H1 (cell line): ENCODE results near the gene CD68. TPM values are rescaled to one million over a fixed set of nuclear protein-coding genes. Genes with fewer than 3 reads are reported as not detected.

Experiments
- CTCF ChIA-PET: fragments of 300-600 bp; sonication (Branson Sonifier 250); formaldehyde crosslinking; loops from one replicate; lab custom pipeline; 2021; ENCODE audit not compliant: partially characterized antibody; lab: Charles Lee
- POLR2A ChIA-PET: fragments of 300-600 bp; sonication (Branson Sonifier 250); formaldehyde crosslinking; loops from one replicate; lab custom pipeline; 2021; ENCODE audit warnings: inconsistent platforms; ENCODE audit not compliant: partially characterized antibody; lab: Charles Lee
- DNase-seq, 2 experiments: peaks; one replicate each; pipeline versions ENCODE4 v3.0.0 to v3.0.0-alpha.2; 2010 to 2022; ENCODE audit warnings: low spot score in 2 of 2, low read depth in 1 of 2, mixed read lengths in 1 of 2
- FAIRE-seq: peaks from 2 replicates; lab custom pipeline; 2011; peaks lifted over from hg19 to GRCh38; lab: Jason Lieb, UNC
- H2AFZ ChIP-seq: 2 replicates; pipeline ENCODE4 v1.8.1; 2012; ENCODE audit warnings: low read length, inconsistent platforms
- H2AK5ac ChIP-seq: 2 replicates; pipeline ENCODE4 v1.6.1; 2013; ENCODE audit warnings: low read depth, low read length
- H2BK120ac ChIP-seq: replicated peaks from 2 replicates; pipeline ENCODE3; 2013; ENCODE audit warnings: low read depth, low read length, inconsistent platforms
- H2BK12ac ChIP-seq: 2 replicates; pipeline ENCODE4 v1.6.1; 2013; ENCODE audit warnings: low read depth, low read length
- H2BK15ac ChIP-seq: 2 replicates; pipeline ENCODE4 v1.6.1; 2013; ENCODE audit warnings: low read length
- H2BK20ac ChIP-seq: 2 replicates; pipeline ENCODE4 v1.6.1; 2013; ENCODE audit warnings: low read length
- H2BK5ac ChIP-seq: 2 replicates; pipeline ENCODE4 v1.6.1; 2013; ENCODE audit warnings: low read depth, low read length
- H3K14ac ChIP-seq: 2 replicates; pipeline ENCODE4 v1.6.1; 2013; ENCODE audit warnings: inconsistent platforms; ENCODE audit not compliant: insufficient read length
- H3K18ac ChIP-seq: 2 replicates; pipeline ENCODE4 v1.6.1; 2013; ENCODE audit warnings: low read length; ENCODE audit errors: extremely low read depth
- H3K23ac ChIP-seq: 2 replicates; pipeline ENCODE4 v1.6.1; 2013; ENCODE audit warnings: inconsistent platforms; ENCODE audit not compliant: insufficient read length
- H3K23me2 ChIP-seq: 2 replicates; pipeline ENCODE4 v1.6.1; 2013; ENCODE audit warnings: low read depth, low read length
- H3K27ac ChIP-seq: 2 replicates; pipeline ENCODE4 v1.6.1; 2011; ENCODE audit warnings: low read depth, low read length, inconsistent platforms
- H3K27me3 ChIP-seq, 4 experiments: replicated peaks in 1 of 4; 1 replicate in 1 of 4; 2 replicates in 3 of 4; pipeline versions ENCODE4 v1.6.1 to v1.8.1; 2011 to 2013; ENCODE audit warnings: low read length in 3 of 4, mild to moderate bottlenecking in 3 of 4, inconsistent platforms in 2 of 4, mixed read lengths in 2 of 4, moderate library complexity in 1 of 4; ENCODE audit not compliant: control insufficient read depth in 3 of 4, insufficient read depth in 3 of 4; ENCODE audit errors: extremely low read depth in 1 of 4
- H3K36me3 ChIP-seq, 4 experiments: 2 replicates each; pipeline versions ENCODE4 v1.6.1 to v1.8.1; 2011 to 2013; ENCODE audit warnings: mild to moderate bottlenecking in 4 of 4, low read length in 3 of 4, moderate library complexity in 2 of 4, control low read depth in 1 of 4, inconsistent platforms in 1 of 4; ENCODE audit not compliant: insufficient read depth in 4 of 4, control insufficient read depth in 2 of 4
- H3K4ac ChIP-seq: replicated peaks from 2 replicates; pipeline ENCODE3; 2013; ENCODE audit warnings: low read length, low read depth, mixed read lengths, inconsistent platforms; ENCODE audit not compliant: insufficient read length
- H3K4me1 ChIP-seq, 4 experiments: replicated peaks in 1 of 4; 1 replicate in 1 of 4; 2 replicates in 3 of 4; pipeline versions ENCODE4 v1.6.1 to v1.8.1; 2011 to 2013; ENCODE audit warnings: low read length in 3 of 4, inconsistent platforms in 2 of 4, mixed read lengths in 1 of 4; ENCODE audit not compliant: insufficient read depth in 4 of 4, control insufficient read depth in 3 of 4
- H3K4me2 ChIP-seq, 2 experiments: 2 replicates each; pipeline versions ENCODE4 v1.6.1 to v1.8.1; 2011 to 2013; ENCODE audit warnings: low read depth in 2 of 2, low read length in 2 of 2, control low read depth in 1 of 2, inconsistent platforms in 1 of 2, mild to moderate bottlenecking in 1 of 2; ENCODE audit not compliant: insufficient read depth in 1 of 2
- H3K4me3 ChIP-seq, 4 experiments: fragments of 200-600, 300-600 bp in 1 of 4; sonication (generic), shearing (Covaris generic), sonication (Bioruptor Twin) in 1 of 4; 2 replicates each; pipeline versions ENCODE4 v1.5.1 to v1.8.1; 2011 to 2016; ENCODE audit warnings: low read length in 4 of 4, low read depth in 3 of 4, control low read depth in 2 of 4, inconsistent platforms in 2 of 4, mild to moderate bottlenecking in 2 of 4, mixed read lengths in 1 of 4, moderate library complexity in 1 of 4; ENCODE audit not compliant: insufficient read depth in 2 of 4; ENCODE audit errors: extremely low read depth in 1 of 4
- H3K56ac ChIP-seq: replicated peaks from 2 replicates; pipeline ENCODE3; 2013; ENCODE audit warnings: low read depth, mild to moderate bottlenecking, mixed read lengths, low read length, inconsistent platforms; ENCODE audit not compliant: insufficient read length
- H3K79me1 ChIP-seq: 2 replicates; pipeline ENCODE4 v1.6.1; 2013; ENCODE audit warnings: low read depth, low read length, control low read depth
- H3K79me2 ChIP-seq, 2 experiments: 2 replicates each; pipeline versions ENCODE4 v1.6.1 to v1.8.1; 2012 to 2013; ENCODE audit warnings: low read length in 2 of 2, mild to moderate bottlenecking in 2 of 2, inconsistent platforms in 1 of 2; ENCODE audit not compliant: insufficient read depth in 2 of 2, control insufficient read depth in 1 of 2
- H3K9ac ChIP-seq, 4 experiments: replicated peaks in 1 of 4; 1 replicate in 1 of 4; 2 replicates in 3 of 4; pipeline versions ENCODE4 v1.6.1 to v1.8.1; 2011 to 2013; ENCODE audit warnings: low read depth in 3 of 4, low read length in 3 of 4, control low read depth in 2 of 4, mild to moderate bottlenecking in 2 of 4, moderate library complexity in 2 of 4, inconsistent platforms in 1 of 4; ENCODE audit errors: extremely low read depth in 1 of 4
- H3K9me3 ChIP-seq, 2 experiments: 2 replicates each; pipeline versions ENCODE4 v1.6.1 to v1.8.1; 2012 to 2013; ENCODE audit warnings: mild to moderate bottlenecking in 2 of 2, moderate library complexity in 2 of 2, control low read depth in 1 of 2, inconsistent platforms in 1 of 2, low read depth in 1 of 2, low read length in 1 of 2, mixed read lengths in 1 of 2; ENCODE audit not compliant: insufficient read depth in 2 of 2
- H4K20me1 ChIP-seq, 2 experiments: replicated peaks in 1 of 2; 2 replicates each; pipeline versions ENCODE3 to v1.8.1; 2011 to 2013; ENCODE audit warnings: inconsistent platforms in 2 of 2, low read length in 2 of 2, mild to moderate bottlenecking in 1 of 2; ENCODE audit not compliant: insufficient read depth in 2 of 2, control insufficient read depth in 1 of 2
- H4K5ac ChIP-seq: 2 replicates; pipeline ENCODE4 v1.6.1; 2013; ENCODE audit warnings: low read length, low read depth, mixed read lengths, inconsistent platforms; ENCODE audit not compliant: insufficient read length
- H4K8ac ChIP-seq: 2 replicates; pipeline ENCODE4 v1.8.0; 2013; ENCODE audit warnings: mild to moderate bottlenecking, moderate library complexity, low read length, inconsistent platforms; ENCODE audit not compliant: insufficient read depth; ENCODE audit errors: extremely low read depth
- H4K91ac ChIP-seq: replicated peaks from 2 replicates; pipeline ENCODE3; 2013; ENCODE audit warnings: low read length, mixed read lengths, inconsistent platforms; ENCODE audit not compliant: insufficient read length
- POLR2A ChIP-seq, 2 experiments: IDR thresholded peaks; 1 replicate in 1 of 2; 2 replicates in 1 of 2; pipeline ENCODE4 v1.6.1; 2011; ENCODE audit warnings: low read depth in 2 of 2, low read length in 2 of 2, mild to moderate bottlenecking in 2 of 2; ENCODE audit errors: control extremely low read depth in 1 of 2
- POU5F1 ChIP-seq: IDR thresholded peaks from 2 replicates; pipeline ENCODE4 v1.6.1; 2011; ENCODE audit warnings: low read depth, mild to moderate bottlenecking, low read length, moderate library complexity
- WGBS, 2 experiments: shearing (Covaris generic) in 1 of 2; methylation state at CpG; one replicate each; pipeline versions ENCODE4 v1.1.6 to v1.1.7; 2013 to 2015; ENCODE audit warnings: low lambda C conversion rate in 2 of 2, mixed read lengths in 2 of 2, inconsistent platforms in 1 of 2, low coverage in 1 of 2, missing lambda C conversion rate in 1 of 2; ENCODE audit not compliant: insufficient replicate concordance in 2 of 2, insufficient coverage in 1 of 2, insufficient read length in 1 of 2; ENCODE audit errors: extremely low coverage in 1 of 2, missing lambda C conversion rate in 1 of 2; 5-methylcytosine and 5-hydroxymethylcytosine counted together
- polyA plus RNA-seq, 7 experiments: library from polyadenylated mRNA; depleted of rRNA in 3 of 7; stranded (reverse) in 5 of 7; unstranded in 2 of 7; fragments of >200 nt in 5 of 7; fragments of 200-250 nt in 2 of 7; gene quantifications; 1 replicate in 5 of 7; 2 replicates in 1 of 7; 4 replicates in 1 of 7; pipeline versions ENCODE4 v1.2.1 to v1.2.3, GENCODE V29; 2011 to 2013; ENCODE audit warnings: missing spikeins in 2 of 7, mixed read lengths in 2 of 7
- total RNA-seq: library from RNA; stranded (reverse); fragmentation: NEBNext Ultra II Directional; extraction: Animal tissue kit (Norgen Biotek cat#: 25700); gene quantifications from 2 replicates; pipeline ENCODE4 v1.2.1, GENCODE V29; 2021

Gene CD68
- total and polyA plus RNA-seq, 2 of the 8 experiments (the other 6 are each of a cell fraction or from before 2014, with no cell fraction given): 0.18 TPM; not detected in 1

- DNase-seq: no peak
- H2BK15ac ChIP-seq: no peak overlapping the region
- FAIRE-seq: no peak
- H3K79me2 ChIP-seq: peaks cover 20 to 28% of the 10 kb centered on the region in 2 experiments
- H3K79me1 ChIP-seq: peaks cover 6% of the 10 kb centered on the region
- H4K8ac ChIP-seq: no peak overlapping the region
- H2BK12ac ChIP-seq: no peak overlapping the region
- H3K9ac ChIP-seq: no peak overlapping the region
- ChIA-PET CTCF (interaction anchor here (0.6 to 4.5 kb wide), 8 partner anchors 8 to 103 kb away, joined by 3 to 33 read pairs (median 4); partner anchors contain the start of gene SENP3), POLR2A (interaction anchor here (0.7 to 37.5 kb wide), 10 partner anchors 7 to 336 kb away, joined by 3 to 1144 read pairs (median 5); partner anchors contain the start of genes CD68, DVL2, MPDU1 and POLR2A)
- H2BK5ac ChIP-seq: no peak overlapping the region
- H4K91ac ChIP-seq: no peak overlapping the region
- no peak overlapping the region for H2AFZ ChIP-seq
- no peaks in the 10 kb centered on the region for H3K9me3 ChIP-seq
- no peak overlapping the region for H2AK5ac ChIP-seq
- no peak overlapping the region for H4K5ac ChIP-seq
- H3K4me2 ChIP-seq: no peak overlapping the region
- H3K18ac ChIP-seq: no peak overlapping the region
- H3K23ac ChIP-seq: no peak overlapping the region
- peaks cover 4% of the 10 kb centered on the region for H3K23me2 ChIP-seq
- peaks cover 29 to 67% (median 51%) of the 10 kb centered on the region in 4 experiments for H3K36me3 ChIP-seq
- H3K4me3 ChIP-seq: no peak overlapping the region
- WGBS, 2 experiments: 94% methylated on average over 10 of the region's 10 CpGs; no CpG with 5 or more reads in 1 of the 2 experiments
- no peak overlapping the region for H3K4ac ChIP-seq
- H3K14ac ChIP-seq: no peak overlapping the region
- H2BK20ac ChIP-seq: no peak overlapping the region
- no peaks in the 10 kb centered on the region for H3K27me3 ChIP-seq
- TF ChIP-seq POU5F1: no peak
- TF ChIP-seq POLR2A (IDR thresholded peaks at IDR 0.05; ENCODE audit: control extremely low read depth in 1 of 2, low read depth in 2 of 2, low read length in 2 of 2): 0 out of 3 replicates have a peak, but pooled peaks of 1 of the 2 experiments have one; percentile 4
- H3K56ac ChIP-seq: no peak overlapping the region
- no peak overlapping the region for H3K27ac ChIP-seq
- peaks cover 14 to 20% of the 10 kb centered on the region in 2 experiments for H4K20me1 ChIP-seq
- H2BK120ac ChIP-seq: no peak overlapping the region
- peaks cover 4 to 8% (median 6%) of the 10 kb centered on the region in 4 experiments for H3K4me1 ChIP-seq
Measured at GRCh38 chr17:7570351-7570750, 9.1 kb upstream of the CD68 start.
